IPS-15b (cell line): ENCODE results near the gene CTNNA3.

Source experiments
- H3K27me3 ChIP-seq: one replicate; pipeline ENCODE4 v1.6.1; 2013; ENCODE audit warnings: low read length; ENCODE audit not compliant: control insufficient read depth, insufficient read depth
- H3K36me3 ChIP-seq: one replicate; pipeline ENCODE4 v1.6.1; 2013; ENCODE audit warnings: low read length; ENCODE audit not compliant: control insufficient read depth, insufficient read depth
- H3K4me1 ChIP-seq: one replicate; pipeline ENCODE4 v1.6.1; 2013; ENCODE audit warnings: mild to moderate bottlenecking, low read length; ENCODE audit not compliant: control insufficient read depth, insufficient read depth
- H3K4me3 ChIP-seq: one replicate; pipeline ENCODE4 v1.5.1; 2013; ENCODE audit warnings: low read depth, low read length
- H3K9ac ChIP-seq: one replicate; pipeline ENCODE4 v1.6.1; 2013; ENCODE audit warnings: low read depth, mild to moderate bottlenecking, low read length
- H3K9me3 ChIP-seq: one replicate; pipeline ENCODE4 v1.6.1; 2013; ENCODE audit warnings: mild to moderate bottlenecking, low read length; ENCODE audit not compliant: control insufficient read depth, insufficient read depth

Gene CTNNA3

DNA sequence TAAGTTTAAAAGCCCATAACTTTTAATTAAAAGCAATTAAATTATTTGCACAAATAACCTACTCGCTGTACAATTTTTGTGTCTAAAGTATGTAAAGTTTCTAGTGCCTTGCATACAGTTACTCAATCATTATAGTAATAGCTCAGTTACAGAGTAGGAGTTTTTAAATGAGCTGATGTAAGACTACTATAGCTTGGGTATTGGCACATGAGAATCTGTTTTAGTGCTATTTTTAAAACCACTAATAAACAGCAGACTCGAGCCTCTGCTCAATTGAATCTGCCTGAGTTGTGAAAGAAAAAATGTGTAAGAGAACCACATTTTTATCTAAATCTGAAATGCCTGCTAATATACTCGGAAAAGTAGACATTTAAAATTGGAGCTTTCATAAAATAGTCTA is 31.1 kb downstream of the CTNNA3 start:
- Histone ChIP-seq H3K4me1 (no peaks in the 10 kb centered on the region), H3K27me3 (no peaks in the 10 kb centered on the region), H3K36me3 (no peaks in the 10 kb centered on the region), H3K4me3 (no peak overlapping the region), H3K9ac (no peak overlapping the region), H3K9me3 (no peaks in the 10 kb centered on the region)

DNA sequence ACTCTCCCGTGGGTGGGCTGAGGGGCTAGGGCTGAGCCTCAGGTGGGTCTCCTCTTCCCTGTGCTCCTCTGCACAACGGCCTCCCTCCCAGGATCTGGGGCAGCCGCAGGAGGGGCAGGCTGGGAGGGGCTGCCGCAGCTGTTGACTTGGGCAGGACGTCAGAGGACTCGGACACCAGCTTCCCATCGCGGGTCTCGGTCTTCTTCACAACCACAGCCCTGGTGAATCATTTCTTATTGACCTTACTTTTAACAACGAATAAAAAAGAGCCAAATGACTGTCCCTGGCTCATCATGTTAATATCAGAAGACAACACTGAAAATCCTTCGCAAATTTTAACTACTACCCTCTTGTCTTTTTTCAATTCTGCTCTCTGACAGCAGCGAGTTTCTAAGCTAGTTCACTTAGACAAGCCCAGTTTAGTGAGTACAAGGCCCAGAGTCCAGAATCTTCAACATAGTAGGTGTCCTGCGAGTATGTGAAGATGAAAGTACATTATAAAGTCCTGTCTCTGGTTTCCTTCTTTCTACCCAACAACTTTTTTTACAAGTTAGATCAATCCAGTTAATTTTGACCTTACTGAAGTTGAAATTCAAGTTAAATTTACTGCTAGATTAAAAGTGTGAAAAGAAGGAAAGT is 32.4 kb downstream of the CTNNA3 start:
- Histone ChIP-seq H3K4me3 (no peak overlapping the region), H3K36me3 (no peaks in the 10 kb centered on the region), H3K9ac (no peak overlapping the region), H3K4me1 (no peaks in the 10 kb centered on the region), H3K27me3 (no peaks in the 10 kb centered on the region), H3K9me3 (no peaks in the 10 kb centered on the region)

DNA sequence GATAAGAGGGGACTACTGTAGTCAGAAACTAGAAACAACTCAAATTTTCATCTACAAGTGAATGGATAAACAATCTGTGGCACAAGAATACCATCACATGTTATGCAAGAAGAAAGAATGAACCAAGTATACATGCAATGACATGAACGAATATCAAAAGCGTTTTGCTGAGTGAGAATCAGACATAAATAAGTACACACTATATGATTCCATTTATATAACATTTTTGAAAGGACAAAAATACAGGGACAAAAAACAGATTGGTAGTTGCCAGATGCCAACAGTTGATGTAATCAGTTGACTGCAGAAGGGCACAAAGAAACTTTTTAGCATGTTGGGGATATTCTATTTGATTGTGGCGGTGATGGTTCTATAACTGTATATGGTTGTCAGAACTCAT is 33.6 kb downstream of the CTNNA3 start:
- Histone ChIP-seq H3K27me3 (no peaks in the 10 kb centered on the region), H3K4me1 (peaks cover 4% of the 10 kb centered on the region), H3K9me3 (no peaks in the 10 kb centered on the region), H3K4me3 (no peak overlapping the region), H3K36me3 (no peaks in the 10 kb centered on the region), H3K9ac (no peak overlapping the region)

DNA sequence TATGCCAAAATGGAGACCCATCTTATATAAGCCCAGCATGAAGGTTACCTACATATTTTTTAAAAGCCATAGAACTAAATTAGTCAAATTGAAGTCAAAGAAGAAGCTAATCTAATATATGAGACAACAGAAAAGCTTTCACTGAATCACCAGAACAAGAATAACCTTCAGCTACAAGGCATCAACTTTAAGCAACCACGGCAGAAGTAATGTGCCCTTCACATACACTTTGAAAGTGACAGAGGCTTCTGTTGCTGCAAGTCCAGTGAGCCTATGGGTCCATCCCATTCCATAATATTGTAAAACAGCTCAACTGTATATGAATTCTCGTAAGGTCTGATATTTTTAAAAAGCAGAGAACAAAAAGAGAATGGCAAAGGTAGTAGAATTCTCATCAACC is 36.5 kb downstream of the CTNNA3 start:
- Histone ChIP-seq H3K9me3 (no peaks in the 10 kb centered on the region), H3K4me3 (no peak overlapping the region), H3K36me3 (no peaks in the 10 kb centered on the region), H3K27me3 (no peaks in the 10 kb centered on the region), H3K9ac (no peak overlapping the region), H3K4me1 (peaks cover 4% of the 10 kb centered on the region)

DNA sequence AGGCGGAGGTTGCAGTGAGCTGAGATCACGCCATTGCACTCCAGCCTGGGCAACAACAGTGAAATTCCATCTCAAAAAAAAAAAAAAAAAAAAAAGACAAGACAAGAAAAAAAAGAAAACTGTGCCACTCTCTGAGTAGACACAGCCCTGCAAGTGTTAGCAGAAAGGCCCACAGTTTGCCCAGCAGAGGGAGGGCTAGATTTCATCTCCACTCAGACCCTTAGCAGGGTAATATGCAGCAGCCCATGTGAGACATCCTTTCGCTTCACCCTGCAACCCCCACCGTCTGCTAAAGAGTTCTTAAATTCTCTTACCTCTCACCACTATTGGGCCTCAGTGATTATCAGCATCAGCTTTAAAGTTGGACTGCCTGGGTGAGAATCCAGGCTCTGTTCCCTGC is 38.2 kb downstream of the CTNNA3 start:
- Histone ChIP-seq H3K4me1 (peaks cover 4% of the 10 kb centered on the region), H3K27me3 (no peaks in the 10 kb centered on the region), H3K4me3 (no peak overlapping the region), H3K9ac (no peak overlapping the region), H3K36me3 (no peaks in the 10 kb centered on the region), H3K9me3 (no peaks in the 10 kb centered on the region)

DNA sequence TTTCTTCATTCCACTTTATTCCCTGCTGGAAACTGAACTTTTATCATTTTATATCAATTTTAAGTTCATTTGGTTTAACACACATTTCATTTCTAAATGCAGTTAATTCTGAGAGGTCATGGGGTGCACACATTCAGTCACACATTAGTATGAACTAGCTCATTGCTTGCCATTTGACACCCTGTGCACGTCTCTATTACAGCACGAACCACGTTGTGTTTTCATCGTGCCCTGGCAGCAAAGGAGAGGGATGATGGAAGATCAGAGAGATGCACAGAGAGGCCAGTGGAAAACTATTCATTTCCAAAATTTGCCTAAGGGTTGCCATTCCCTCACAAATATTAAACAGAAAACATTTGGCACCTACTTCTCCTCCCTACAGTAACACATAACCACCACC is 45.4 kb downstream of the CTNNA3 start:
- H3K36me3 ChIP-seq, result no peaks in the 10 kb centered on the region
- H3K4me3 ChIP-seq, result no peak overlapping the region
- no peaks in the 10 kb centered on the region for H3K4me1 ChIP-seq
- H3K9me3 ChIP-seq, result no peaks in the 10 kb centered on the region
- H3K27me3 ChIP-seq, result no peaks in the 10 kb centered on the region
- no peak overlapping the region for H3K9ac ChIP-seq

DNA sequence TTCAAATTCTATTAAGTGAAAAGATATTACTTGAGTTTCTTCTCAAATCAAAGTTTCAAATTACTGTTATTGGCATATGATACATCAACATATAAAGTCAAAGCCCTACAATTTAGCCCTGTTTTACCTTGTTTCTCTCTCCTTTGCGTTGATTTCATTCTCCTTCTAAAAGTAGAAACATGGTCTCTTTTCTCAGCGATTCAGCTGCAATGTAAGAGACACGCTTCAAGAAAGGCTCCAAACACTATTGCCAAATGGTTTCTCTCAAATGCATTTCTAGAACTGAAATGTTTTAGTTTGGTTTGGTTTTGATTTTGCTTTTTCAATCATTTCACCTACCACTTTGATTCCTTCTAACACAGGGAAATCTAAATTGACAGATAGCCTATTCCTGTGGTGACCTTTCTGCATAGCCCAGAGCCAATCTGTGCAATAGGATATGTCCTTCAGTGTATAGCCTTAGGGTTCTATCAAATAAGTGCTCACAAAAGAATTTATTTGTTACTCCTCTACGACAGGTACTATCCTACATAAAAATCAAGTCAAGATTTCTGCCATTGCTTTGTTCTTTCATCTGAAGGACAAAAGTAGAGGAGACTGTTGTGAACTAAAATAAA is 47.3 kb downstream of the CTNNA3 start:
- Histone ChIP-seq H3K4me3 (no peak overlapping the region), H3K9ac (no peak overlapping the region), H3K36me3 (no peaks in the 10 kb centered on the region), H3K4me1 (no peaks in the 10 kb centered on the region), H3K27me3 (no peaks in the 10 kb centered on the region), H3K9me3 (no peaks in the 10 kb centered on the region)

DNA sequence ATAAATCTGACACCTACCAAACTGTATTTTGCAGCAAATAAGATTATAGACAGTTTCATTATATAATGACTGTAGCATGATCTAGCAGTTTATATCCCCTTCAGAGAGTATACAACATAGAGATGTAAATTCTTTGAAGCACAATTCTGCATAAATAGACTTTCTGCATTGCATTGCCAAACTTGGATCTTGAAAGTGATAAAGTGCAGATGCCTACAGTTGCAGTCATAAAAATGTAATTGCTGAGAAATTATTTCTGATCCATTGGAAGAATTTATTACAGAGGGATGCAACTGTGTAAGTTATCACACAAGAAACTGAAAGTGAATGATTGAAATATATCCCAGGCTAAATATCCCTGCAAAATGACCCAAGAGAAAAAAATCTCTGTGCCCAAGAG is 65.1 kb downstream of the CTNNA3 start:
- Histone ChIP-seq H3K36me3 (no peaks in the 10 kb centered on the region), H3K9me3 (no peaks in the 10 kb centered on the region), H3K9ac (no peak overlapping the region), H3K4me3 (no peak overlapping the region), H3K27me3 (no peaks in the 10 kb centered on the region), H3K4me1 (no peaks in the 10 kb centered on the region)

DNA sequence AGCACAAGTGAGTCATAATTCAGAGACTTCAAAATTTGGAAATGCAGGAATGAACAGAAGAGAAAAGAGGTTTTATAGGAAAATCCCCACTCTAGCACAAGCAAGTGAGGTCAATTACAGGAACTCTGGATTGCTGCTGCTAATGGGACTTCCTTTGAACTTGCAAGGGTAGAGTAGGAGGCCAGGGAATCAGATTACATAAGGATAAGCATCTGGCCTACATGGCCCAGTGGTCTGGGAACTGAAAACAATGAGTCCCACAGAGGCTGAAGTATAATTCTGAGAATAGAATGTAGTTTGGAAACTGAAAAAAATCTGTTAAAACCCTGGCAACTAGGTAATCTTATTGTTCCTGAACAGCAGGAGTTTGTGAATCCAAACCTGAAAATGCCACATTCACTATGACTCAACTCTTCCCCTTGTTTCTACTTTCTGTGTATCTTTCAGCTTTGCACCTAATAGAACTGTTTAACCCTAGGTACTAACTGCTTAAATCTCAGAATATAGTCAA is 66.5 kb downstream of the CTNNA3 start:
- Histone ChIP-seq H3K36me3 (no peaks in the 10 kb centered on the region), H3K9me3 (no peaks in the 10 kb centered on the region), H3K4me3 (no peak overlapping the region), H3K27me3 (no peaks in the 10 kb centered on the region), H3K4me1 (no peaks in the 10 kb centered on the region), H3K9ac (no peak overlapping the region)

DNA sequence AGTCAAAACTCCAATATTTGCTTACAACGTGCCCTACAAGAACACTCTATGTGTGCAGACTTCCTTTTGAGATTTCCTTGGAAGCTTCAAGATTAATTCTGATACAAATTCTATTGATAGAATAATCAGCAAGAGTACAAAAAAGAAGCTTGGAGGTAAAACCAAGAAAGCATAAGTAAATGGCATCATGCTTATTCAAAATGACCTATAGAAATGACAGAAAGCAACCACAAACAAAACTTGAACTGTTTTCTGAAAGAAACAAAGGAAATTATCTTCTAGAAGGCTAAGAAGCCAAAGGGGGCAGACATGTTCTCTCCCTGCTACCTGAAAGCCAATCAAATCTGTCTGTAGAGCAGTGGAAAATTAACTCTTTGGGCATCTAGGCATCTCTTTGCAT is 73.0 kb downstream of the CTNNA3 start:
- no peaks in the 10 kb centered on the region for H3K27me3 ChIP-seq
- no peak overlapping the region for H3K9ac ChIP-seq
- H3K36me3 ChIP-seq, result no peaks in the 10 kb centered on the region
- no peaks in the 10 kb centered on the region for H3K9me3 ChIP-seq
- no peaks in the 10 kb centered on the region for H3K4me1 ChIP-seq
- H3K4me3 ChIP-seq, result no peak overlapping the region

DNA sequence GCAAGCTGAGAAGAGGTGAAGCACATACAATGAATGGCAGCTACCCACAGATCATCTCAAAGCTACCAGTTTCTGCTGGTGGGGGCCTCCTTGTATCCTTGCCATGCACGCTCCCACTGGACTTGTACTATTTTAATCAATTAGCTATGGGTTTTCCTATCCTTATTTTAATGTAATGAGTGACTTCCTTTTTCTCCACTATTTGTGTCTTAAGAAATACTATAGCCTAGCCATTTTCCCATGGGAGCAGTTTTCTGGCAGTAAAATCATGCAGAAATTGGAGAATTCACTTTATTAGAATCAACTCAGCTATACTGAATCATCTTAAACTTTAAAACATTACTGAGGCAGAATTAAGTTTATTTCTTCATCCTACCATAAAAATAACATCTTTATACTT is 73.5 kb downstream of the CTNNA3 start:
- Histone ChIP-seq H3K36me3 (no peaks in the 10 kb centered on the region), H3K9ac (no peak overlapping the region), H3K9me3 (no peaks in the 10 kb centered on the region), H3K4me3 (no peak overlapping the region), H3K4me1 (no peaks in the 10 kb centered on the region), H3K27me3 (no peaks in the 10 kb centered on the region)

DNA sequence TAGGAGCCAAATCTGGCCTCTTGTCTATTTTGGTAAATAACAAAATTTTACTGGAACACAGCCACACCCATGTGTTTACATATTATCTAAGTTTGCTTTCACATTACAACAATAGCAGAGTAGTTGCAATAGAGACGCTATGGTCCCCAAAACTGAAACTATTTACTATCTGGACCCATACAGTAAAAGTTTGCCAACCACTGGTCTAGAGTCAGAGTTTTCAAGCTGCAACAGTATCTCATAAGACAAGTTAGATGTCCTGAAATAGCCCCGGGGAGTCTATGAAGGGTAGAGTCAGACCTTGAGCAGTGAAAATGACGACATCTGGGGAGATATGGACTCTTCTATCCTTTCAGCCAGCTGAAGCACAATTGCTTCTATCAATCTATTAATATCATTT is 74.2 kb downstream of the CTNNA3 start:
- no peaks in the 10 kb centered on the region for H3K4me1 ChIP-seq
- H3K27me3 ChIP-seq, result no peaks in the 10 kb centered on the region
- no peaks in the 10 kb centered on the region for H3K9me3 ChIP-seq
- no peak overlapping the region for H3K4me3 ChIP-seq
- H3K9ac ChIP-seq, result no peak overlapping the region
- H3K36me3 ChIP-seq, result no peaks in the 10 kb centered on the region
